ENCODE data around the gene KRTAP5-11.

The KRTAP5-11 gene

GRCh38 chr11:71566081-71566620, 16.5 kb downstream of the KRTAP5-11 start:
- TF ChIP-seq POLR2A (IDR thresholded peaks at IDR 0.05; ENCODE audit: low read depth, low read length) = no peak
- DNase-seq (ENCODE audit: insufficient read length, low spot score) = no peak
- no peak for FAIRE-seq

- FAIRE-seq (no peak), DNase-seq (ENCODE audit: insufficient read length, low spot score) (no peak)
- no peak for TF ChIP-seq POLR2A (IDR thresholded peaks at IDR 0.05; ENCODE audit: low read depth, low read length)
Measured at GRCh38 chr11:71565263-71565662, 17.4 kb downstream of the KRTAP5-11 start, which contains the start of gene KRTAP5-10. Gene KRTAP5-10, plus strand, starts transcription at chr11:71565563. Its CDS starts 25 bp downstream, at chr11:71565588.

- DNase-seq (ENCODE audit: insufficient read length, low spot score) (no peak), FAIRE-seq (no peak)
- TF ChIP-seq POLR2A (IDR thresholded peaks at IDR 0.05; ENCODE audit: low read depth, low read length) = no peak
Measured at GRCh38 chr11:71564430-71564829, 18.2 kb downstream of the KRTAP5-11 start.

GRCh38 chr11:71563406-71563805, 19.3 kb downstream of the KRTAP5-11 start:
- no peak for TF ChIP-seq POLR2A (IDR thresholded peaks at IDR 0.05; ENCODE audit: low read depth, low read length)
- no peak for FAIRE-seq
- peak; percentile 40 for DNase-seq (ENCODE audit: insufficient read length, low spot score)

GRCh38 chr11:71562120-71562519, 20.6 kb downstream of the KRTAP5-11 start:
- FAIRE-seq = no peak
- DNase-seq (ENCODE audit: insufficient read length, low spot score) = no peak
- no peak for TF ChIP-seq POLR2A (IDR thresholded peaks at IDR 0.05; ENCODE audit: low read depth, low read length)

- DNase-seq (ENCODE audit: insufficient read length, low spot score) (no peak), FAIRE-seq (no peak)
- TF ChIP-seq POLR2A (IDR thresholded peaks at IDR 0.05; ENCODE audit: low read depth, low read length) = no peak
Measured at GRCh38 chr11:71558996-71559395, 23.7 kb downstream of the KRTAP5-11 start.

GRCh38 chr11:71557257-71557656, 25.4 kb downstream of the KRTAP5-11 start:
- TF ChIP-seq POLR2A (IDR thresholded peaks at IDR 0.05; ENCODE audit: low read depth, low read length) = no peak
- DNase-seq (ENCODE audit: insufficient read length, low spot score) (no peak), FAIRE-seq (no peak)

GRCh38 chr11:71556018-71556417, 26.7 kb downstream of the KRTAP5-11 start:
- DNase-seq (ENCODE audit: insufficient read length, low spot score) (no peak), FAIRE-seq (no peak)
- TF ChIP-seq POLR2A (IDR thresholded peaks at IDR 0.05; ENCODE audit: low read depth, low read length) = no peak

GRCh38 chr11:71555508-71555907, 27.2 kb downstream of the KRTAP5-11 start:
- FAIRE-seq (no peak), DNase-seq (ENCODE audit: insufficient read length, low spot score) (no peak)
- no peak for TF ChIP-seq POLR2A (IDR thresholded peaks at IDR 0.05; ENCODE audit: low read depth, low read length)

GRCh38 chr11:71554996-71555395, 27.7 kb downstream of the KRTAP5-11 start:
- no peak for FAIRE-seq
- DNase-seq (ENCODE audit: insufficient read length, low spot score) = no peak
- TF ChIP-seq POLR2A (IDR thresholded peaks at IDR 0.05; ENCODE audit: low read depth, low read length) = no peak

- no peak for FAIRE-seq
- no peak for TF ChIP-seq POLR2A (IDR thresholded peaks at IDR 0.05; ENCODE audit: low read depth, low read length)
- DNase-seq (ENCODE audit: insufficient read length, low spot score) = no peak
Measured at GRCh38 chr11:71551711-71552110, 31.0 kb downstream of the KRTAP5-11 start.

GRCh38 chr11:71548716-71549151, 33.9 kb downstream of the KRTAP5-11 start:
- no peak for TF ChIP-seq POLR2A (IDR thresholded peaks at IDR 0.05; ENCODE audit: low read depth, low read length)
- DNase-seq (ENCODE audit: insufficient read length, low spot score) = no peak
- no peak for FAIRE-seq

- DNase-seq (ENCODE audit: insufficient read length, low spot score) = no peak
- no peak for FAIRE-seq
- TF ChIP-seq POLR2A (IDR thresholded peaks at IDR 0.05; ENCODE audit: low read depth, low read length) = no peak
Measured at GRCh38 chr11:71548120-71548519, 34.6 kb downstream of the KRTAP5-11 start, which contains the start of gene KRTAP5-9. Gene KRTAP5-9, plus strand, starts transcription at chr11:71548420. Its CDS starts 238 bp downstream, at chr11:71548658.

GRCh38 chr11:71545405-71545966, 37.2 kb downstream of the KRTAP5-11 start:
- FAIRE-seq = no peak

GRCh38 chr11:71544525-71545214, 38.0 kb downstream of the KRTAP5-11 start:
- FAIRE-seq = no peak
- DNase-seq (ENCODE audit: insufficient read length, low spot score) = no peak
- no peak for TF ChIP-seq POLR2A (IDR thresholded peaks at IDR 0.05; ENCODE audit: low read depth, low read length)

More at GRCh38 chr11:71545405-71545966, 37.2 kb downstream of the KRTAP5-11 start:
- no peak for DNase-seq (ENCODE audit: insufficient read length, low spot score)
- no peak for TF ChIP-seq POLR2A (IDR thresholded peaks at IDR 0.05; ENCODE audit: low read depth, low read length)
